HepG2 (cell line): ENCODE data around the gene NMNAT1. TPM values are rescaled to one million over a fixed set of nuclear protein-coding genes. Genes with fewer than 3 reads are reported as not detected.

ENCODE experiments used
- ATAC-seq: fragments of 200-7000 bp; cut with Tn5 transposase; 3 replicates; pipeline ENCODE4 v1.9.1; 2020; ENCODE audit warnings: mild to moderate bottlenecking, moderate library complexity
- BruUV-seq: library from RNA; stranded (reverse); fragments of 400-500 nt; replicated peaks from 2 replicates; lab custom pipeline; 2021; lab: Mats Ljungman, UMichigan
- CTCF ChIA-PET: fragments of 300-600 bp; formaldehyde crosslinking; extraction: SDS; loops from one replicate; lab custom pipeline; 2021; ENCODE audit warnings: low total read pairs, inconsistent platforms, low intra/inter-chr PET ratio; lab: Yijun Ruan, JAX
- POLR2A ChIA-PET: fragments of 350-600 bp; sonication (Branson Sonifier 250); formaldehyde crosslinking; loops from one replicate; lab custom pipeline; 2020; ENCODE audit warnings: antibody characterized with exemption, inconsistent platforms; lab: Yijun Ruan, JAX
- DNase-seq: peaks from one replicate; pipeline ENCODE4 v3.0.0-alpha.2; 2015; ENCODE audit warnings: low spot score
- FAIRE-seq: peaks from 3 replicates; lab custom pipeline; 2011; peaks lifted over from hg19 to GRCh38; lab: Jason Lieb, UNC
- H2AFZ ChIP-seq: one replicate; pipeline ENCODE4 v1.6.1; 2011; ENCODE audit warnings: low read length, inconsistent platforms
- H3K27ac ChIP-seq: fragments of 300-600 bp; 3 replicates; pipeline ENCODE4 v1.8.0; 2011; ENCODE audit warnings: mixed run types, mild to moderate bottlenecking, mixed read lengths, low read length, inconsistent platforms; ENCODE audit not compliant: insufficient read depth; ENCODE audit errors: extremely low read length
- H3K27me3 ChIP-seq, 2 experiments: fragments of 200-600 bp in 1 of 2; 2 replicates in 1 of 2; 3 replicates in 1 of 2; pipeline versions ENCODE4 v1.6.0 to v1.8.0; 2011; ENCODE audit warnings: low read length in 2 of 2, mild to moderate bottlenecking in 2 of 2, moderate library complexity in 2 of 2, inconsistent platforms in 1 of 2; ENCODE audit not compliant: insufficient read depth in 2 of 2, control insufficient read depth in 1 of 2
- H3K36me3 ChIP-seq, 2 experiments: fragments of 200-600 bp in 1 of 2; replicated peaks in 1 of 2; 2 replicates in 1 of 2; 3 replicates in 1 of 2; pipeline versions ENCODE4 v1.5.1 to v1.8.0; 2011; ENCODE audit warnings: low read length in 2 of 2, inconsistent platforms in 1 of 2; ENCODE audit not compliant: insufficient read depth in 2 of 2, control insufficient read depth in 1 of 2
- H3K4me1 ChIP-seq: 2 replicates; pipeline ENCODE4 v1.5.1; 2012; ENCODE audit warnings: low read length, inconsistent platforms; ENCODE audit not compliant: insufficient read depth
- H3K4me2 ChIP-seq: 2 replicates; pipeline ENCODE4 v1.6.0; 2011; ENCODE audit warnings: low read depth, low read length, inconsistent platforms
- H3K4me3 ChIP-seq, 3 experiments: fragments of 200-600 bp in 1 of 3; sonication (generic), shearing (Covaris generic) in 1 of 3; replicated peaks in 1 of 3; 2 replicates each; pipeline ENCODE4 v1.5.1; 2011 to 2016; ENCODE audit warnings: low read length in 3 of 3, inconsistent platforms in 2 of 3, low read depth in 2 of 3, mild to moderate bottlenecking in 2 of 3, control low read depth in 1 of 3, mixed read lengths in 1 of 3; ENCODE audit not compliant: insufficient read depth in 1 of 3
- H3K79me2 ChIP-seq: one replicate; pipeline ENCODE4 v1.6.1; 2011; ENCODE audit warnings: low read length, inconsistent platforms; ENCODE audit not compliant: insufficient read depth
- H3K9ac ChIP-seq: 2 replicates; pipeline ENCODE4 v1.6.0; 2011; ENCODE audit warnings: mild to moderate bottlenecking, low read depth, low read length, inconsistent platforms; ENCODE audit not compliant: insufficient read depth
- H3K9me3 ChIP-seq: 2 replicates; pipeline ENCODE4 v1.5.1; 2012; ENCODE audit warnings: mild to moderate bottlenecking, low read length
- H4K20me1 ChIP-seq: 2 replicates; pipeline ENCODE4 v1.6.0; 2011; ENCODE audit warnings: inconsistent platforms, mild to moderate bottlenecking, low read length, moderate library complexity; ENCODE audit not compliant: insufficient read depth
- AGO2 ChIP-seq: fragments of 200-400 bp; formaldehyde crosslinking; optimal IDR thresholded peaks from 2 replicates; pipeline ENCODE3; 2017; ENCODE audit warnings: mild to moderate bottlenecking, low read depth, low read length, moderate library complexity
- ATM ChIP-seq: fragments of 450-650 bp; IDR thresholded peaks from 2 replicates; pipeline ENCODE4 v1.7.1; 2017; ENCODE audit warnings: mild to moderate bottlenecking, borderline replicate concordance
- KDM2A ChIP-seq: sonication (generic); formaldehyde crosslinking; IDR thresholded peaks from 2 replicates; pipeline ENCODE4 v1.4.0; 2020; ENCODE audit warnings: low read depth, missing genetic modification reagents, borderline replicate concordance
- PCBP2 ChIP-seq: fragments of 200-400 bp; formaldehyde crosslinking; optimal IDR thresholded peaks from 2 replicates; pipeline ENCODE3; 2018; ENCODE audit warnings: low read length, low read depth; ENCODE audit not compliant: poor library complexity, severe bottlenecking
- REPIN1 ChIP-seq: sonication (generic); formaldehyde crosslinking; IDR thresholded peaks from 2 replicates; pipeline ENCODE4 v1.8.0; 2022; ENCODE audit warnings: missing genetic modification reagents, low read depth, mild to moderate bottlenecking, borderline replicate concordance
- ZMYM3 ChIP-seq: sonication (generic); formaldehyde crosslinking; IDR thresholded peaks from 2 replicates; pipeline ENCODE4 v1.5.1; 2020; ENCODE audit warnings: mild to moderate bottlenecking, missing genetic modification reagents
- ZNF138 ChIP-seq: sonication (generic); formaldehyde crosslinking; IDR thresholded peaks from 2 replicates; pipeline ENCODE4 v1.5.0; 2020; ENCODE audit warnings: mild to moderate bottlenecking, low read depth, missing genetic modification reagents
- ZNF337 ChIP-seq: sonication (generic); formaldehyde crosslinking; IDR thresholded peaks from 2 replicates; pipeline ENCODE4 v1.5.1; 2020; ENCODE audit warnings: missing genetic modification reagents, low read depth, mild to moderate bottlenecking, borderline replicate concordance
- WGBS: methylation state at CpG from one replicate; pipeline ENCODE4 v1.1.6; 2017; ENCODE audit warnings: low lambda C conversion rate; 5-methylcytosine and 5-hydroxymethylcytosine counted together
- in situ Hi-C: cut with HindIII; loops from 2 replicates; pipeline ENCODE4 v1.10.0; 2017; ENCODE audit warnings: low pct_unique_long_range_greater_than_20kb; ENCODE audit not compliant: extremely low pct_ligation_motif_present
- intact Hi-C: fragments of 100-400 bp; cut with micrococcal nuclease; formaldehyde crosslinking; loops from one replicate; pipeline ENCODE4 v1.10.0; 2022; ENCODE audit not compliant: unreplicated experiment
- polyA plus RNA-seq, 8 experiments: library from polyadenylated mRNA; depleted of rRNA in 3 of 8; stranded (reverse) in 7 of 8; unstranded in 1 of 8; fragments of >200 nt; fragmentation: Illumina TruSeq in 4 of 8; extraction: Trizol in 4 of 8; gene quantifications; 2 replicates each; pipeline versions ENCODE4 v1.2.1 to v1.2.3, GENCODE V29; 2011 to 2016; ENCODE audit warnings: low read depth in 4 of 8, missing spikeins in 1 of 8, mixed read lengths in 1 of 8; ENCODE audit not compliant: insufficient read depth in 1 of 8
- total RNA-seq, 5 experiments: library from RNA; depleted of rRNA; stranded (reverse); fragments of >200 nt; fragmentation: Illumina TruSeq; extraction: Trizol; gene quantifications; 2 replicates each; pipeline ENCODE4 v1.2.3, GENCODE V29; 2016; ENCODE audit warnings: low read depth in 1 of 5
- TF ChIP-seq, protein P1 (sequence below): sonication (generic); formaldehyde crosslinking; IDR thresholded peaks from 2 replicates; pipeline ENCODE4 v1.8.0; 2022; ENCODE audit warnings: mild to moderate bottlenecking, missing genetic modification reagents
- TF ChIP-seq, protein P2 (sequence below): sonication (generic); formaldehyde crosslinking; IDR thresholded peaks from 2 replicates; pipeline ENCODE4 v1.4.0; 2020; ENCODE audit warnings: mild to moderate bottlenecking, missing genetic modification reagents

Gene NMNAT1
- total and polyA plus RNA-seq, 2 of the 13 experiments (the other 11 are each of a cell fraction or from before 2014, with no cell fraction given), result 5.6 to 12.2 TPM

DNA sequence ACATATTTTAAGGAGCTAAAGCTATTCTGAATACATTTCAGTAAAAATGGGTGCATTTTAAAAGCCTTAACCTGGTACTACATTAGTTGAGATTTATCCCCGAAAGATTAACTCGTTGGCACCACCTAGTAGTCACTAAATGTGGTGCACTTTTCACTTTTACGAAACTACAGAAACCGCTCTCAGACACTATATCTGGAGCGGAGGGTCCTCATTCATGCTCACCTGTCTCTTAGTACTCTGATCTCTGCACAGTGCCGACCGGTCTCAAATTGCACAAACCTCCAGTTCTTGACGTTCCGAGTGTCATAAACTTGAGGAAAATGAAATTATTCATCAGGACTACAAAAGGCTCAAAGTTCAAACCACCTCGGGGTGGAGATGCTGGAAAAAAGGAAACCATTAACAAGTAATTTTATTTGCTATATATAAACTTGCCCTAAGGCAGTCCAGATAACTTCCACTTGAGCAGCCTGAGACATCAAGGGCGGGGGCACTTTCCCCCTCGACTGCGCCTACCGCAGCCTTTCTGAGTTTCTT, 806 bp upstream of the NMNAT1 start (continued):
- TF ChIP-seq KDM2A (CRISPR knock-in tag), result no peak
- TF ChIP-seq, all 625 proteins: peak for 22

DNA sequence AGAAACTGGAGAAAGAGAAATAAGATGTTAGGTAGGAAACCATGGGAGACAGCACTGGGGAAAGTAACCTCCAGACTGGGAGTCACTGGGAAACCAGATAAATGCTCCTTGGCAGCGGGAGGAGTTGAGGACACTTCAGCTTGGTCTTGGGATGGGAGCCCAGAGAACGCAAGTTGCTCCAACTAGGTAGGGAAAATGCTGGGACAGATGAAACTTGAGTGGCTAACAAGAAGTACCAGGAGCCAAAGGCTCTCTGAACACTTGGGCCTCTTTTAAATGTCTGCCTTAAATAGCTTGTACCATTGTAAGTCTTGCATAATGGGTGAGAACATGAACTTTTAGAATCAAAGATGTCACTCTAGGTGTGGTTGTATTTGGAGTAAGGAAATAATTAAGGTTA, 3.0 kb downstream of the NMNAT1 start:
- Histone ChIP-seq H3K4me2 (no peak overlapping the region), H3K27me3 (no peaks in the 10 kb centered on the region; a peak in 2 of 5 replicates), H3K79me2 (peaks cover 18% of the 10 kb centered on the region), H3K4me3 (no peak overlapping the region), H3K9me3 (no peaks in the 10 kb centered on the region), H3K9ac (no peak overlapping the region), H3K36me3 (0 out of 5 replicates have a peak, but pooled peaks cover 0 to 6% of the 10 kb centered on the region in 2 experiments), H2AFZ (no peak overlapping the region), H3K27ac (no peak overlapping the region), H3K4me1 (peaks cover 37% of the 10 kb centered on the region), H4K20me1 (no peaks in the 10 kb centered on the region)
- BruUV-seq, result no TSS peak
- no peak for FAIRE-seq
- ATAC-seq, result no peak
- POLR2A ChIA-PET, result no interaction called here
- intact Hi-C loops, result no loop called here
- TF ChIP-seq ATM, result no peak
- TF ChIP-seq, protein P1, sequence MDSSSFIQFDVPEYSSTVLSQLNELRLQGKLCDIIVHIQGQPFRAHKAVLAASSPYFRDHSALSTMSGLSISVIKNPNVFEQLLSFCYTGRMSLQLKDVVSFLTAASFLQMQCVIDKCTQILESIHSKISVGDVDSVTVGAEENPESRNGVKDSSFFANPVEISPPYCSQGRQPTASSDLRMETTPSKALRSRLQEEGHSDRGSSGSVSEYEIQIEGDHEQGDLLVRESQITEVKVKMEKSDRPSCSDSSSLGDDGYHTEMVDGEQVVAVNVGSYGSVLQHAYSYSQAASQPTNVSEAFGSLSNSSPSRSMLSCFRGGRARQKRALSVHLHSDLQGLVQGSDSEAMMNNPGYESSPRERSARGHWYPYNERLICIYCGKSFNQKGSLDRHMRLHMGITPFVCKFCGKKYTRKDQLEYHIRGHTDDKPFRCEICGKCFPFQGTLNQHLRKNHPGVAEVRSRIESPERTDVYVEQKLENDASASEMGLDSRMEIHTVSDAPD (CRISPR knock-in tag), result no peak
- TF ChIP-seq ZNF337 (CRISPR knock-in tag), result no peak
- TF ChIP-seq AGO2, result no peak
- TF ChIP-seq REPIN1 (CRISPR knock-in tag), result no peak
- TF ChIP-seq, protein P2, sequence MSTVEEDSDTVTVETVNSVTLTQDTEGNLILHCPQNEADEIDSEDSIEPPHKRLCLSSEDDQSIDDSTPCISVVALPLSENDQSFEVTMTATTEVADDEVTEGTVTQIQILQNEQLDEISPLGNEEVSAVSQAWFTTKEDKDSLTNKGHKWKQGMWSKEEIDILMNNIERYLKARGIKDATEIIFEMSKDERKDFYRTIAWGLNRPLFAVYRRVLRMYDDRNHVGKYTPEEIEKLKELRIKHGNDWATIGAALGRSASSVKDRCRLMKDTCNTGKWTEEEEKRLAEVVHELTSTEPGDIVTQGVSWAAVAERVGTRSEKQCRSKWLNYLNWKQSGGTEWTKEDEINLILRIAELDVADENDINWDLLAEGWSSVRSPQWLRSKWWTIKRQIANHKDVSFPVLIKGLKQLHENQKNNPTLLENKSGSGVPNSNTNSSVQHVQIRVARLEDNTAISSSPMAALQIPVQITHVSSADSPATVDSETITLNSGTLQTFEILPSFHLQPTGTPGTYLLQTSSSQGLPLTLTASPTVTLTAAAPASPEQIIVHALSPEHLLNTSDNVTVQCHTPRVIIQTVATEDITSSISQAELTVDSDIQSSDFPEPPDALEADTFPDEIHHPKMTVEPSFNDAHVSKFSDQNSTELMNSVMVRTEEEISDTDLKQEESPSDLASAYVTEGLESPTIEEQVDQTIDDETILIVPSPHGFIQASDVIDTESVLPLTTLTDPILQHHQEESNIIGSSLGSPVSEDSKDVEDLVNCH, result no peak
- TF ChIP-seq ZNF138, result no peak
- no peak for TF ChIP-seq PCBP2
- TF ChIP-seq ZMYM3 (CRISPR knock-in tag), result no peak
- 97% methylated on average over 2 of the region's 2 CpGs for whole genome bisulfite sequencing
- CTCF ChIA-PET, result no interaction called here
- in situ Hi-C loops, result no loop called here
- no peak for DNase-seq
